Measurements from ENCODE around the gene SLC31A2. TPM values are rescaled to one million over a fixed set of nuclear protein-coding genes. Genes with fewer than 3 reads are reported as not detected.
"Not testable (repeated sequence)": the region's sequence is repeated elsewhere in the genome, so short reads cannot be mapped to it uniquely, and the experiment has no call there.

SLC31A2 gene
- total and polyA plus RNA-seq, 2 donors (not counting 1 experiment from before 2014, with no cell fraction given): 17.8 TPM

DNA sequence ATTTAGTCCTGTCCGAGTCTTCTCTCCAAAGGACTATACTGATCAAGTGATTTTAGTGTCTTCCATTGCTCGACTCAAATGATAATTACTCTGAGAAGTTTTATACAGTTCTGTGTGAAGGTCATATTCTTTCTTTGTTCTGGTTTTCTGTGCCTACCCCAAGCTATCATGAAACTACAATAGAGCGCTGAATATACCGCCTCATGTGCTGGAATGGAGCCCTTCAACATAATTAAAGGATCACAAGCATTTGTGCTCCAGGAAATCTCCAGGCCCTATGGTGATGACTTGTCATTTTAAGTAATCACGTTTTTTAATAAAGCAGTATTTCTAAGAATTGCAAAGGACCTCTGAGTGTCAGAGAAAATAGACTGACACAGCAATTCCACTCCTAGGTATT lies 10.9 kb upstream of the SLC31A2 start:
- Histone ChIP-seq H3K4me2 (ENCODE audit: extremely low read depth, insufficient read depth, low read length) (no peak overlapping the region), H3K79me2 (ENCODE audit: control insufficient read depth, insufficient read depth, low read length) (no peaks in the 10 kb centered on the region), H2AFZ (ENCODE audit: low read length) (no peak overlapping the region), H3K9ac (ENCODE audit: insufficient read depth, low read length) (no peak overlapping the region), H3K27ac (ENCODE audit: insufficient read depth, low read length) (no peak overlapping the region), H3K4me3 (replicated peaks in 1 of 4; ENCODE audit: control extremely low read depth in 1 of 4, insufficient read depth in 1 of 4, low read depth in 3 of 4, low read length in 4 of 4) (no peak overlapping the region), H4K20me1 (ENCODE audit: control insufficient read depth, extremely low read depth, insufficient read depth, low read length) (no peaks in the 10 kb centered on the region), H3K4me1 (ENCODE audit: control insufficient read depth, extremely low read depth, insufficient read depth, low read length) (no peaks in the 10 kb centered on the region), H3K9me3 (ENCODE audit: control insufficient read depth, insufficient read depth, low read depth, low read length) (no peaks in the 10 kb centered on the region), H3K36me3 (ENCODE audit: control insufficient read depth, insufficient read depth, low read length) (no peaks in the 10 kb centered on the region), H3K27me3 (ENCODE audit: control insufficient read depth, insufficient read depth, low read length) (peaks cover 6% of the 10 kb centered on the region)
- no peak for TF ChIP-seq EZH2 (IDR thresholded peaks at IDR 0.05; ENCODE audit: low read length, missing control alignments)
- TF ChIP-seq, protein P1, sequence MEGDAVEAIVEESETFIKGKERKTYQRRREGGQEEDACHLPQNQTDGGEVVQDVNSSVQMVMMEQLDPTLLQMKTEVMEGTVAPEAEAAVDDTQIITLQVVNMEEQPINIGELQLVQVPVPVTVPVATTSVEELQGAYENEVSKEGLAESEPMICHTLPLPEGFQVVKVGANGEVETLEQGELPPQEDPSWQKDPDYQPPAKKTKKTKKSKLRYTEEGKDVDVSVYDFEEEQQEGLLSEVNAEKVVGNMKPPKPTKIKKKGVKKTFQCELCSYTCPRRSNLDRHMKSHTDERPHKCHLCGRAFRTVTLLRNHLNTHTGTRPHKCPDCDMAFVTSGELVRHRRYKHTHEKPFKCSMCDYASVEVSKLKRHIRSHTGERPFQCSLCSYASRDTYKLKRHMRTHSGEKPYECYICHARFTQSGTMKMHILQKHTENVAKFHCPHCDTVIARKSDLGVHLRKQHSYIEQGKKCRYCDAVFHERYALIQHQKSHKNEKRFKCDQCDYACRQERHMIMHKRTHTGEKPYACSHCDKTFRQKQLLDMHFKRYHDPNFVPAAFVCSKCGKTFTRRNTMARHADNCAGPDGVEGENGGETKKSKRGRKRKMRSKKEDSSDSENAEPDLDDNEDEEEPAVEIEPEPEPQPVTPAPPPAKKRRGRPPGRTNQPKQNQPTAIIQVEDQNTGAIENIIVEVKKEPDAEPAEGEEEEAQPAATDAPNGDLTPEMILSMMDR (conservative IDR thresholded peaks at IDR 0.05 in 1 of 2, IDR thresholded peaks at IDR 0.05 in 1 of 2; ENCODE audit: low read depth in 1 of 2, low read length in 2 of 2): no peak
- DNase-seq (ENCODE audit: low read depth in 2 of 2): no peak

DNA sequence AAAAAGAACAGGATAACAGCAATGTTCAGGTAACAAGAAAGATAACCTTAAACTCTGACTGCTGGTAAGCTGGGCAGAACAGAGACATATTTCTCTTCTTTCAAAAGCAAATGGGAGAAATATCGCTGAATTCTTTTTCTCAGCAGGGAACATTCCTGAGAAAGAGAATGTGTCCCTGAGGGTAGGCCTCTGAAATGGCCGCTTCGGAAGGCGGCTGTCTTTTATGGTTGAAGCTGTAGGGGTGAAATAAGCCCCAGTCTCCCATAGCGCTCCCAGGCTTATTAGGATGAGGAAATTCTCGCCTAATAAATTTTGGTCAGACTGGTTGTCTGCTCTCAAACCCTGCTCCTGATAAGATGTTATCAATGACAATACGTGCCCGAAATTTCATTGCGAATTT lies 9.9 kb upstream of the SLC31A2 start:
- not testable (repeated sequence) for H3K4me3 ChIP-seq (replicated peaks in 1 of 4; ENCODE audit: control extremely low read depth in 1 of 4, insufficient read depth in 1 of 4, low read depth in 3 of 4, low read length in 4 of 4); H3K4me2 ChIP-seq (ENCODE audit: extremely low read depth, insufficient read depth, low read length); H3K4me1 ChIP-seq (ENCODE audit: control insufficient read depth, extremely low read depth, insufficient read depth, low read length); H2AFZ ChIP-seq (ENCODE audit: low read length); H3K9ac ChIP-seq (ENCODE audit: insufficient read depth, low read length); H4K20me1 ChIP-seq (ENCODE audit: control insufficient read depth, extremely low read depth, insufficient read depth, low read length); DNase-seq (ENCODE audit: low read depth in 2 of 2); H3K27ac ChIP-seq (ENCODE audit: insufficient read depth, low read length); H3K36me3 ChIP-seq (ENCODE audit: control insufficient read depth, insufficient read depth, low read length); H3K79me2 ChIP-seq (ENCODE audit: control insufficient read depth, insufficient read depth, low read length); H3K9me3 ChIP-seq (ENCODE audit: control insufficient read depth, insufficient read depth, low read depth, low read length)
- peaks cover 11% of the 10 kb centered on the region for H3K27me3 ChIP-seq (ENCODE audit: control insufficient read depth, insufficient read depth, low read length)

DNA sequence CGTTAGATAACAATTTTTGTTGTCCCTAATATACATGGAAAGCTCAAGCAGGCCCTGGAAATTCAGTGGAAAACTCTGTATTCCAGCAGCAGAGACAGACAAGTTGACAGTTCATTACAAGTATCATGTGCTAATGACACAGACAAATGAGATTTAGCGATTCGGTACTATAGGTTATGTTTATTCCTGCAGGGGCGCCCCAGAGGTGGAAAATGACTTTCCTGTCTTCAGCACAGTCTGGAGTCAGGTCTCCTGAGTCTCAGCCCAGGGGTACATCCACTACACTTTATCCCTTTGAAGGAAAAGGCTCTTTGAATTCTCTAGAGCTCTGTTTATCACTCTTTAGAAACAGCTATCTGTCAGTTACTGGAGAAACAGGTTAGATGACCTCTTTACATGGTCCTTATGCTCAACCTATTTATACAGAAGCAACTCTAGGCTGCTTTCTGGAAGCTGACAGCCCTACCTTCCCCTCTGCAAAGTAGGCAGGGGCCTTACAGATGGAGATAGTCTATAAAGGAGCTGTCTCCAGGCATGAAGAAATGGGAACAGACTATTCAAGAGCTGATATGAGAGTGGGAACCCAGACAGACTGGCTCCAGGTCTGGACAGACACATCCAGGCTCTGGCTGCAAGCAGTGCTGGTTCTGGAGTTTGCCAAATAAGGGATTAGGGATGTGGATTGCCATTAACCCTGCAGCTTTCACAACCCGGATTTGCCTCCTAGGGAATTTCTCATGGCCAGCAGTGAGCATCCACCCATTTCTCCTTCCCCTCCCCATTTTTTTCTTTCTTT lies 7.2 kb upstream of the SLC31A2 start:
- Histone ChIP-seq H3K4me2 (ENCODE audit: extremely low read depth, insufficient read depth, low read length) (no peak overlapping the region), H3K9me3 (ENCODE audit: control insufficient read depth, insufficient read depth, low read depth, low read length) (no peaks in the 10 kb centered on the region), H3K4me3 (replicated peaks in 1 of 4; ENCODE audit: control extremely low read depth in 1 of 4, insufficient read depth in 1 of 4, low read depth in 3 of 4, low read length in 4 of 4) (no peak overlapping the region), H3K36me3 (ENCODE audit: control insufficient read depth, insufficient read depth, low read length) (no peaks in the 10 kb centered on the region), H3K9ac (ENCODE audit: insufficient read depth, low read length) (no peak overlapping the region), H4K20me1 (ENCODE audit: control insufficient read depth, extremely low read depth, insufficient read depth, low read length) (no peaks in the 10 kb centered on the region), H3K79me2 (ENCODE audit: control insufficient read depth, insufficient read depth, low read length) (no peaks in the 10 kb centered on the region), H3K4me1 (ENCODE audit: control insufficient read depth, extremely low read depth, insufficient read depth, low read length) (no peaks in the 10 kb centered on the region), H3K27me3 (ENCODE audit: control insufficient read depth, insufficient read depth, low read length) (peaks cover 8% of the 10 kb centered on the region), H3K27ac (ENCODE audit: insufficient read depth, low read length) (no peak overlapping the region), H2AFZ (ENCODE audit: low read length) (no peak overlapping the region)
- TF ChIP-seq, protein P1 (conservative IDR thresholded peaks at IDR 0.05 in 1 of 2, IDR thresholded peaks at IDR 0.05 in 1 of 2; ENCODE audit: low read depth in 1 of 2, low read length in 2 of 2): no peak
- no peak for TF ChIP-seq EZH2 (IDR thresholded peaks at IDR 0.05; ENCODE audit: low read length, missing control alignments)
- no peak for DNase-seq (ENCODE audit: low read depth in 2 of 2)

Data from fibroblast of lung (primary cell).